Measurements from ENCODE around the gene ABCC11.

GRCh38 chr16:48193846-48194245, 53.5 kb downstream of the ABCC11 start:
- no peak for TF ChIP-seq CTCF (IDR thresholded peaks at IDR 0.05)
- no peak for TF ChIP-seq POLR2A (IDR thresholded peaks at IDR 0.05)
